Lower leg skin (tissue), 4 donors: ENCODE data around the gene RAPGEF5. TPM values are rescaled to one million over a fixed set of nuclear protein-coding genes. Genes with fewer than 3 reads are reported as not detected.

Experiments used
- DNase-seq, 2 donors: peaks; one replicate each; pipeline ENCODE4 v3.0.0-alpha.2; 2019; ENCODE audit warnings: low spot score in 2 of 2
- H3K4me3 ChIP-seq: fragments of 200-600 bp; sonication (generic); 2 replicates; pipeline ENCODE4 v1.5.1; 2017; ENCODE audit warnings: mild to moderate bottlenecking, low read depth; ENCODE audit not compliant: poor library complexity, severe bottlenecking
- POLR2A ChIP-seq, 2 donors: fragments of 450-650 bp; IDR thresholded peaks; one replicate each; pipeline ENCODE4 v1.6.1; 2016 to 2017; ENCODE audit warnings: antibody characterized with exemption in 2 of 2, mild to moderate bottlenecking in 1 of 2, moderate library complexity in 1 of 2
- WGBS, 2 donors: methylation state at CpG; one replicate each; pipeline ENCODE4 v1.1.5; 2018; 5-methylcytosine and 5-hydroxymethylcytosine counted together
- intact Hi-C: fragments of 100-400 bp; cut with DNase I; formaldehyde crosslinking; loops from one replicate; pipeline ENCODE4 v1.15.0; 2023; ENCODE audit warnings: low total_unique reads
- total RNA-seq, 4 donors: library from RNA; depleted of rRNA; stranded (reverse); fragments of >200 nt; gene quantifications; one replicate each; pipeline ENCODE4 v1.1.0, GENCODE V29; 2016
- TF ChIP-seq, protein P1 (sequence below), 3 donors: fragments of 450-650 bp; IDR thresholded peaks; one replicate each; pipeline ENCODE4 v1.5.1; 2016; ENCODE audit warnings: antibody characterized with exemption in 3 of 3, mild to moderate bottlenecking in 3 of 3, moderate library complexity in 2 of 3

The RAPGEF5 gene
- total RNA-seq, 4 donors from 2014 or later, result 19.4 to 47.7 (median 25.2) TPM

- no peak for DNase-seq
- no peak overlapping the region for H3K4me3 ChIP-seq
- WGBS, 2 donors, result 62 to 72% methylated on average over 2 of the region's 2 CpGs
- TF ChIP-seq, protein P1, sequence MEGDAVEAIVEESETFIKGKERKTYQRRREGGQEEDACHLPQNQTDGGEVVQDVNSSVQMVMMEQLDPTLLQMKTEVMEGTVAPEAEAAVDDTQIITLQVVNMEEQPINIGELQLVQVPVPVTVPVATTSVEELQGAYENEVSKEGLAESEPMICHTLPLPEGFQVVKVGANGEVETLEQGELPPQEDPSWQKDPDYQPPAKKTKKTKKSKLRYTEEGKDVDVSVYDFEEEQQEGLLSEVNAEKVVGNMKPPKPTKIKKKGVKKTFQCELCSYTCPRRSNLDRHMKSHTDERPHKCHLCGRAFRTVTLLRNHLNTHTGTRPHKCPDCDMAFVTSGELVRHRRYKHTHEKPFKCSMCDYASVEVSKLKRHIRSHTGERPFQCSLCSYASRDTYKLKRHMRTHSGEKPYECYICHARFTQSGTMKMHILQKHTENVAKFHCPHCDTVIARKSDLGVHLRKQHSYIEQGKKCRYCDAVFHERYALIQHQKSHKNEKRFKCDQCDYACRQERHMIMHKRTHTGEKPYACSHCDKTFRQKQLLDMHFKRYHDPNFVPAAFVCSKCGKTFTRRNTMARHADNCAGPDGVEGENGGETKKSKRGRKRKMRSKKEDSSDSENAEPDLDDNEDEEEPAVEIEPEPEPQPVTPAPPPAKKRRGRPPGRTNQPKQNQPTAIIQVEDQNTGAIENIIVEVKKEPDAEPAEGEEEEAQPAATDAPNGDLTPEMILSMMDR (IDR thresholded peaks at IDR 0.05), result no peak
- no peak for TF ChIP-seq POLR2A (IDR thresholded peaks at IDR 0.05)
- intact Hi-C loops, result no loop called here
Measured at GRCh38 chr7:22213081-22213480, 143.9 kb downstream of the RAPGEF5 start.

- intact Hi-C loops, result no loop called here
- DNase-seq, result no peak
- 75 to 80% methylated on average over 2 of the region's 2 CpGs for WGBS, 2 donors
- no peak overlapping the region for H3K4me3 ChIP-seq
- TF ChIP-seq POLR2A (IDR thresholded peaks at IDR 0.05), result no peak
- TF ChIP-seq, protein P1 (IDR thresholded peaks at IDR 0.05), result no peak
Measured at GRCh38 chr7:22210967-22211366, 146.0 kb downstream of the RAPGEF5 start.

GRCh38 chr7:22210355-22210754 is 146.6 kb downstream of the RAPGEF5 start:
- no peak overlapping the region for H3K4me3 ChIP-seq
- TF ChIP-seq, protein P1 (IDR thresholded peaks at IDR 0.05), result no peak
- no peak for TF ChIP-seq POLR2A (IDR thresholded peaks at IDR 0.05)
- WGBS, 2 donors, result 47 to 50% methylated on average over 3 of the region's 3 CpGs
- DNase-seq, result no peak
- intact Hi-C loops, result no loop called here

DNA sequence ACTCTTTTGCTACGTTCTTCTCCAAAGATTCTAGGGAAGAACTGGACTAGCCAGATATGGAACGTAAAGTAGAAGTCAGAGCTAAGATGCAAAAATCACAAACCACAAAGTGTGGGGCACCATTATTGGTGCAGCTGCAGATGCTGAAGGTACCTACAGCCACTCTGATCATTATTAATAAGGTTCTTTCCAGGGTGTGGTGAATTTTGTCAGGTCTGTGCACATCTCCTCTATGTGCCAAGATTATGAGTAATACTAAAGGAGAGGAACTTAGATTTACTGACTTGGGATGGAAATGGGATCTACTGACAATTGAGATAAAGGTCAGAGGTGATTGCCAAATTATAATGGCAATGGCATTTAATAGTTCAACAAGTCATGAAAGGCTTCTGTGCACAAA is 148.2 kb downstream of the RAPGEF5 start:
- TF ChIP-seq POLR2A (IDR thresholded peaks at IDR 0.05), result no peak
- TF ChIP-seq, protein P1 (IDR thresholded peaks at IDR 0.05), result no peak
- DNase-seq, result no peak
- intact Hi-C loops, result no loop called here
- WGBS, 2 donors, result 21 to 26% methylated on average over 2 of the region's 2 CpGs
- no peak overlapping the region for H3K4me3 ChIP-seq

DNA sequence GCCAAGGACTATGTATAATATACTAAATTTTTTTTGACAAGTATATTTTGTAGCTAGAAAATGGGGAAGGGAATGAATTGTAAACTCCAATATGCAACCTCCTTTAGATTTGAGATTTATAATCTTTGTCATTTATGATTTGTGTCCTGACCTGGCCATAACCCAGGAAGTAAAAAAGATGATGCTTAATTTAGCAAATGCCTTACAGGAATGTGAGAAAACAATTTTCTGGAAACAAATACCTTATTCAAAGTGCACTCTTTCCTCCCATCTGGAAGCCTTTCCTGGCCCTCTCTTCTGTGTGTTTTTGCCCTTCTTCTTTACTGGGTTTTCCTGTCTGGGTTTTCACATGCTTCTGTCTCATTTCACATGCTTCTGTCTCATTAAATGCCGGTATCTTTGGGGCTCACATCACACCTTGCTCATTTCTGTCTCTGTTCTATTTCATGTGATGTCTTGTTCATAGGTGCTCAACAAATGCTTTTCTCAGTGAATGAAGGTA is 149.2 kb downstream of the RAPGEF5 start:
- no peak overlapping the region for H3K4me3 ChIP-seq
- DNase-seq, result no peak
- 42% methylated on average over 1 of the region's 1 CpG for WGBS, 2 donors
- intact Hi-C loops, result no loop called here
- TF ChIP-seq POLR2A (IDR thresholded peaks at IDR 0.05), result no peak
- TF ChIP-seq, protein P1 (IDR thresholded peaks at IDR 0.05), result no peak

DNA sequence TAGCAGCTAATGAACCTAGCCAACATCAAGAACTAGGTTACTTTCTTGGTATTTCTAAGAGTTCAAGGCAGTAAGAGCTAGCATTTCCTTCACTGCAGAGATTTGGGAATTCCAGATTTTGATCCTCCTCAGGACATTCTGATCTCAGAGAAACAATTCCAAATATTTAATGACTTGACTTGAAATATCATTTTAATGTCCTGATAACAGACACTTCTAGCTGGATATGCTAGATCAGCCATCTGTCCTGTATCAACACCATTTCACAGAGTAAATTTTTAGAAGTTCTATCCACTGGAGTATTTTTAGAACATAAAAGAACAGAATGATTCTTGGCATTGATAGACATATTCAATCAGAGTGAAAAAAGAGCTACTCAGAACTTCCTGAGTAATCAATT is 151.3 kb downstream of the RAPGEF5 start:
- no peak for DNase-seq
- no peak overlapping the region for H3K4me3 ChIP-seq
- intact Hi-C loops, result no loop called here
- TF ChIP-seq, protein P1 (IDR thresholded peaks at IDR 0.05), result no peak
- TF ChIP-seq POLR2A (IDR thresholded peaks at IDR 0.05), result no peak
